ENCODE data around the gene TOR4A.
A peak's percentile ranks its signal among the peaks of the same experiment; 100 is the strongest.

TOR4A gene

DNA sequence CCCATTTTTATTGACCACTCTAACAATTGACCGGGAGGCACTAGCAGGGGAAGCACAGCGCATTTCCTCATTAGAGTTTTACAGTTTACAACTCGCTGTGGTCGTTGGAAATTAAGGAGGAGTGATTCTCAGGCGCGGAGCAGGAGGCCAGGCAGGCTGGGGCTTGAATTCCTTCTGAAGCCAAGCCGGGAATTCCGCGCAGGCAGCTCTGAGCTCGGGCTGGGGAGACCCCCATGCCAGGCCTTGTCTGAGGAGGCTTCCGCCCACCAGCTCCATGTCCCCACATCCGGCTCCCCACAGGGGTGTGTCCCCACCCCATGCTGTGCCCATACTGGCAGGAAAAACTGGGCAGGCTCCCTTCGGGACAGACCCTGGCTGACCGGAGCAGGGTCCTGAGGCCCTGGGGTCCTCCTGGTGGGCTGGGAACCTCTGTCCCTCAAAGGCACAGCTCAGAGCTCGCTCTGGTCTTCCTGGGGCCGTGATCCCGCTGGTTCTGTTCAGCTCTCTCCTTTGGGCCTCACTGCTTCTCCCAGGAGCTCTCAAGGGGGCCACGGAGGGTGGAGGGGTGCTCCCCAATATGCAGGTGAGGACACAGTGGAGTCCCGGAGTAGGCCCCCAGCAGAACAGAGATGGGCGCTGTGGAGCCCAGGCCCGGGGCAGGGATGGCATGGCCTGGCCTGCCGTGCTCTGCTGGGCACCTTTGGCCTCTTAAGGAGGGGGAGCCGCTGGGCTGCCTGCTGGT is 25.8 kb downstream of the TOR4A start:
- no peak for DNase-seq (ENCODE audit: low read depth, low spot score)
- H3K36me3 ChIP-seq (ENCODE audit: insufficient read depth, low read length) = no peaks in the 10 kb centered on the region
- H3K4me3 ChIP-seq = no peak overlapping the region
- peak overlapping the region; percentile 25; the same call in 1 of the 2 replicates for H3K27ac ChIP-seq
- H3K9me3 ChIP-seq (ENCODE audit: low read depth, low read length) = no peaks in the 10 kb centered on the region
- TF ChIP-seq EZH2 (IDR thresholded peaks at IDR 0.05) = no peak
- TF ChIP-seq FOXP2 (optimal IDR thresholded peaks at IDR 0.05; ENCODE audit: control extremely low read depth, extremely low read length, insufficient read depth) = no peak
- no peak for TF ChIP-seq POLR2AphosphoS5 (IDR thresholded peaks at IDR 0.05; ENCODE audit: borderline replicate concordance, low read depth, low read length)
- H3K9ac ChIP-seq (ENCODE audit: insufficient read length) = no peak overlapping the region

- no peak overlapping the region for H3K9ac ChIP-seq (ENCODE audit: insufficient read length)
- no peak for DNase-seq (ENCODE audit: low read depth, low spot score)
- TF ChIP-seq POLR2AphosphoS5 (IDR thresholded peaks at IDR 0.05; ENCODE audit: borderline replicate concordance, low read depth, low read length) (no peak), FOXP2 (optimal IDR thresholded peaks at IDR 0.05; ENCODE audit: control extremely low read depth, extremely low read length, insufficient read depth) (no peak), EZH2 (IDR thresholded peaks at IDR 0.05) (no peak)
Observed at GRCh38 chr9:137303893-137304382, 26.4 kb downstream of the TOR4A start.

DNA sequence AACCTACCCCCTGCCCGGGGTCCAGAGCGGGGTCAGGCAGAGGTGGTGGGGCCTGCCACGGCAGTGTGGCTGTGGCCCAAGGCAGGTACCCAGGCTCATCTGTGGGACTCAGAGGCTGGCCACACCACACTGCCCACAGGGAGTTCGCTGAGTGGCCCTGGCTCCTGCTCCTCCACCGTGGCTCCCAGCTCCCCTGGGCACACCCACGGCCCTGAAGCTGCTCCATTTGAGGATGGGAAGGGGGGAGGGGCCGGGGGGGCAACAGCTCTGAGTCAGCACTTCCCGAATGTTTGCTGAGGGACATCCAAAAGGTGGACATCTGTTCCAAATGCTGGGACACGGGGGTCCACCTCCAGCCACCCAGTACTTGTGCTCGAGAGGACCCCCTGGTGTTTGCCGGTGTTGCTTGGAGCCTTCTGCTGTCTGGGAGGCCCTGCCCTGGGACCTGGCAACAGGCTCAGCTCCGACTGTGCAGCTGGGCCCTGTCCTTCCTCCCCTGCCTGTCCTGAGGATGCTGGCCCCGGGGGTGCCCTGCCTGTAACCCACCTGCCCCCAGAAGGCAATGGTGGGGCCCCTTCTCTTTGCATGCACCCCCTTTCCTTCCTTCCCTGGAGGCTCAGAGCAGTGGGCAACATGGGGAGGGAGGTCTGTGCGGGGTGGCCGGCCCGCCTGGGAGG is 27.0 kb downstream of the TOR4A start:
- H3K27ac ChIP-seq = no peak overlapping the region
- DNase-seq (ENCODE audit: low read depth, low spot score) = no peak
- H3K36me3 ChIP-seq (ENCODE audit: insufficient read depth, low read length) = no peaks in the 10 kb centered on the region
- H3K4me3 ChIP-seq = no peak overlapping the region
- H3K9me3 ChIP-seq (ENCODE audit: low read depth, low read length) = no peaks in the 10 kb centered on the region
- TF ChIP-seq EZH2 (IDR thresholded peaks at IDR 0.05) = no peak
- TF ChIP-seq POLR2AphosphoS5 (IDR thresholded peaks at IDR 0.05; ENCODE audit: borderline replicate concordance, low read depth, low read length) = no peak
- TF ChIP-seq FOXP2 (optimal IDR thresholded peaks at IDR 0.05; ENCODE audit: control extremely low read depth, extremely low read length, insufficient read depth) = no peak
- no peak overlapping the region for H3K9ac ChIP-seq (ENCODE audit: insufficient read length)

More at GRCh38 chr9:137303893-137304382, 26.4 kb downstream of the TOR4A start:
- no peak overlapping the region for H3K4me3 ChIP-seq
- H3K9me3 ChIP-seq (ENCODE audit: low read depth, low read length) = no peaks in the 10 kb centered on the region
- H3K36me3 ChIP-seq (ENCODE audit: insufficient read depth, low read length) = no peaks in the 10 kb centered on the region
- H3K27ac ChIP-seq = no peak overlapping the region

- no peak overlapping the region for H3K9ac ChIP-seq (ENCODE audit: insufficient read length)
- no peak overlapping the region for H3K4me3 ChIP-seq
- DNase-seq (ENCODE audit: low read depth, low spot score) = no peak
- no peaks in the 10 kb centered on the region for H3K36me3 ChIP-seq (ENCODE audit: insufficient read depth, low read length)
- no peak for TF ChIP-seq FOXP2 (optimal IDR thresholded peaks at IDR 0.05; ENCODE audit: control extremely low read depth, extremely low read length, insufficient read depth)
- TF ChIP-seq POLR2AphosphoS5 (IDR thresholded peaks at IDR 0.05; ENCODE audit: borderline replicate concordance, low read depth, low read length) = no peak
- TF ChIP-seq EZH2 (IDR thresholded peaks at IDR 0.05) = no peak
- H3K27ac ChIP-seq = no peak overlapping the region
- H3K9me3 ChIP-seq (ENCODE audit: low read depth, low read length) = no peaks in the 10 kb centered on the region
Observed at GRCh38 chr9:137305060-137305797, 27.7 kb downstream of the TOR4A start.

GRCh38 chr9:137305798-137306065 is 28.2 kb downstream of the TOR4A start:
- TF ChIP-seq EZH2 (IDR thresholded peaks at IDR 0.05) (no peak), POLR2AphosphoS5 (IDR thresholded peaks at IDR 0.05; ENCODE audit: borderline replicate concordance, low read depth, low read length) (no peak), FOXP2 (optimal IDR thresholded peaks at IDR 0.05; ENCODE audit: control extremely low read depth, extremely low read length, insufficient read depth) (no peak)
- no peak overlapping the region for H3K9ac ChIP-seq (ENCODE audit: insufficient read length)
- DNase-seq (ENCODE audit: low read depth, low spot score) = no peak
- H3K36me3 ChIP-seq (ENCODE audit: insufficient read depth, low read length) = no peaks in the 10 kb centered on the region
- H3K4me3 ChIP-seq = no peak overlapping the region
- H3K9me3 ChIP-seq (ENCODE audit: low read depth, low read length) = no peaks in the 10 kb centered on the region
- no peak overlapping the region for H3K27ac ChIP-seq

GRCh38 chr9:137306066-137306849 is 28.7 kb downstream of the TOR4A start:
- H3K4me3 ChIP-seq = no peak overlapping the region

DNA sequence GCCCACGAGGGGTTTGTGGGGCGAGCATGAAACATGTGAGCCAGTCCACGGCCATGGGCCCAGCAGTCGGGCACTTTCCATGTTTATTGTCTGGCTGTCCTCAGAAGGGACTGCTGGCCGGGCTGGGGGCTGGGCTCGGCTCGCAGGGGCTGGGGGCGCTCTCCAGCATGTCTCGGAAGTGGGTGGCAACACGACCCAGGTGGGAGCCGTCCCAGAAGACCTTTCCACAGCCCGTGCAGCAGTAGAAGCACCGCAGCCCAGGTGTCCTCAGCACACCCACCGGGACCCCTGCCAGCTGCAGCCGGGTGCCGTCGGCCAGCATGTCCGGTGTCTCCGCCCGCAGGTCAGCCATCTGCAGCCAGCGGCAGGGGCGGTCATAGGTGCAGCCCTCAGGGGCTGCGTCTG is 29.3 kb downstream of the TOR4A start:
- TF ChIP-seq EZH2 (IDR thresholded peaks at IDR 0.05) (no peak), POLR2AphosphoS5 (IDR thresholded peaks at IDR 0.05; ENCODE audit: borderline replicate concordance, low read depth, low read length) (no peak), FOXP2 (optimal IDR thresholded peaks at IDR 0.05; ENCODE audit: control extremely low read depth, extremely low read length, insufficient read depth) (no peak)
- Histone ChIP-seq H3K36me3 (ENCODE audit: insufficient read depth, low read length) (no peaks in the 10 kb centered on the region), H3K9ac (ENCODE audit: insufficient read length) (no peak overlapping the region), H3K4me3 (no peak overlapping the region), H3K27ac (no peak overlapping the region), H3K9me3 (ENCODE audit: low read depth, low read length) (no peaks in the 10 kb centered on the region)
- no peak for DNase-seq (ENCODE audit: low read depth, low spot score)

More at GRCh38 chr9:137306066-137306849, 28.7 kb downstream of the TOR4A start:
- no peak overlapping the region for H3K27ac ChIP-seq
- H3K36me3 ChIP-seq (ENCODE audit: insufficient read depth, low read length) = no peaks in the 10 kb centered on the region
- H3K9ac ChIP-seq (ENCODE audit: insufficient read length) = no peak overlapping the region
- TF ChIP-seq FOXP2 (optimal IDR thresholded peaks at IDR 0.05; ENCODE audit: control extremely low read depth, extremely low read length, insufficient read depth) (no peak), POLR2AphosphoS5 (IDR thresholded peaks at IDR 0.05; ENCODE audit: borderline replicate concordance, low read depth, low read length) (no peak), EZH2 (IDR thresholded peaks at IDR 0.05) (no peak)
- DNase-seq (ENCODE audit: low read depth, low spot score) = no peak
- H3K9me3 ChIP-seq (ENCODE audit: low read depth, low read length) = no peaks in the 10 kb centered on the region

All from SK-N-MC (cell line).